PFSK-1 (cell line): ENCODE results near the gene ZNF710.

ENCODE experiments used
- FOXP2 ChIP-seq: optimal IDR thresholded peaks from 2 replicates; pipeline ENCODE3; 2011; ENCODE audit warnings: borderline replicate concordance, control low read depth, inconsistent platforms; ENCODE audit not compliant: insufficient read depth; ENCODE audit errors: extremely low read length, extremely low read depth
- POLR2AphosphoS5 ChIP-seq: IDR thresholded peaks from 2 replicates; pipeline ENCODE4 v1.6.1; 2012; ENCODE audit warnings: low read depth, mild to moderate bottlenecking, control low read depth, low read length, moderate library complexity
- REST ChIP-seq, 2 experiments: IDR thresholded peaks; 2 replicates each; pipeline versions ENCODE4 v1.6.1 to v1.8.0; 2011 to 2012; ENCODE audit warnings: low read depth in 2 of 2, low read length in 2 of 2, control low read depth in 1 of 2, inconsistent platforms in 1 of 2, mild to moderate bottlenecking in 1 of 2, moderate library complexity in 1 of 2; ENCODE audit not compliant: insufficient read depth in 1 of 2
- TAF1 ChIP-seq: IDR thresholded peaks from 2 replicates; pipeline ENCODE4 v1.6.1; 2012; ENCODE audit warnings: low read length, control low read depth, borderline replicate concordance; ENCODE audit not compliant: insufficient read depth

- TF ChIP-seq REST (IDR thresholded peaks at IDR 0.05; ENCODE audit: insufficient read depth in 1 of 2, low read depth in 2 of 2, low read length in 2 of 2): no peak
- no peak for TF ChIP-seq FOXP2
- TF ChIP-seq TAF1: no peak
- no peak for TF ChIP-seq POLR2AphosphoS5
These were observed 43.1 kb downstream of the ZNF710 start for GRCh38 chr15:90044191-90044590.
